Amygdala (tissue), 56 donors: ENCODE results near the gene PIGM.

ENCODE experiments used
- DNase-seq, 56 donors: peaks; one replicate each; lab custom pipeline; 2025; lab: John Stamatoyannopoulos, UW

PIGM gene

GRCh38 chr1:159992161-159992560, 39.6 kb downstream of the PIGM start:
- DNase-seq = no peak

- DNase-seq = no peak
Measured at GRCh38 chr1:159991513-159991912, 40.3 kb downstream of the PIGM start.

GRCh38 chr1:159990005-159990404, 41.8 kb downstream of the PIGM start:
- no peak for DNase-seq

- DNase-seq = no peak
Measured at GRCh38 chr1:159989581-159989980, 42.2 kb downstream of the PIGM start.

GRCh38 chr1:159988006-159988405, 43.8 kb downstream of the PIGM start:
- DNase-seq = no peak

GRCh38 chr1:159987186-159987585, 44.6 kb downstream of the PIGM start:
- no peak for DNase-seq

GRCh38 chr1:159986531-159986930, 45.3 kb downstream of the PIGM start:
- DNase-seq = no peak

- DNase-seq = no peak
Measured at GRCh38 chr1:159986093-159986492, 45.7 kb downstream of the PIGM start.

- DNase-seq = no peak
Measured at GRCh38 chr1:159985473-159985872, 46.3 kb downstream of the PIGM start.

- DNase-seq = no peak
Measured at GRCh38 chr1:159983681-159984080, 48.1 kb downstream of the PIGM start.

GRCh38 chr1:159982280-159982679, 49.5 kb downstream of the PIGM start:
- DNase-seq = no peak

- no peak for DNase-seq
Measured at GRCh38 chr1:159981351-159982055, 50.3 kb downstream of the PIGM start.

- DNase-seq = no peak
Measured at GRCh38 chr1:159980786-159981185, 51.0 kb downstream of the PIGM start.

GRCh38 chr1:159980076-159980475, 51.7 kb downstream of the PIGM start:
- DNase-seq = no peak

- no peak for DNase-seq
Measured at GRCh38 chr1:159979257-159979656, 52.5 kb downstream of the PIGM start.

- no peak for DNase-seq
Measured at GRCh38 chr1:159978107-159978398, 53.7 kb downstream of the PIGM start.

GRCh38 chr1:159977364-159978106, 54.3 kb downstream of the PIGM start:
- DNase-seq = no peak
